Lower lobe of right lung (tissue), 2 donors: ENCODE measurements around the gene SLC1A4. TPM values are rescaled to one million over a fixed set of nuclear protein-coding genes. Genes with fewer than 3 reads are reported as not detected.

ENCODE experiments used
- ATAC-seq, 2 donors: fragments of 200-7000 bp; cut with Tn5 transposase; one replicate each; pipeline ENCODE4 v1.9.1; 2020 to 2022; ENCODE audit warnings: mild to moderate bottlenecking in 2 of 2, moderate library complexity in 2 of 2
- DNase-seq: peaks from one replicate; pipeline ENCODE4 v3.0.0-alpha.2; 2020
- H3K27ac ChIP-seq: fragments of 200-600 bp; one replicate; pipeline ENCODE4 v1.8.0; 2022
- H3K27me3 ChIP-seq: fragments of 200-600 bp; one replicate; pipeline ENCODE4 v1.8.0; 2022; ENCODE audit warnings: low read depth
- H3K36me3 ChIP-seq: fragments of 200-600 bp; one replicate; pipeline ENCODE4 v1.8.0; 2022; ENCODE audit warnings: mild to moderate bottlenecking
- H3K4me1 ChIP-seq: fragments of 200-600 bp; one replicate; pipeline ENCODE4 v1.8.0; 2022
- H3K4me3 ChIP-seq: fragments of 200-600 bp; one replicate; pipeline ENCODE4 v1.8.0; 2022; ENCODE audit warnings: mild to moderate bottlenecking
- H3K9me3 ChIP-seq: fragments of 200-600 bp; one replicate; pipeline ENCODE4 v1.8.0; 2022
- intact Hi-C: fragments of 100-400 bp; cut with DNase I; formaldehyde crosslinking; loops from one replicate; pipeline ENCODE4 v1.11.0; 2022
- total RNA-seq: library from RNA; stranded (reverse); fragmentation: NEBNext Ultra II Directional; extraction: Animal tissue kit (Norgen Biotek cat#: 25700); gene quantifications from one replicate; pipeline ENCODE4 v1.2.1, GENCODE V29; 2021
- TF ChIP-seq, protein P1 (sequence below): fragments of 200-600 bp; IDR thresholded peaks from one replicate; pipeline ENCODE4 v1.8.0; 2022; ENCODE audit warnings: antibody characterized with exemption, mild to moderate bottlenecking
- donor health status: DM: no; HTN: yes; CAD: no; lungs with severe emphysema.

The SLC1A4 gene
- total RNA-seq, 1 donor from 2014 or later = 9.7 TPM

DNA sequence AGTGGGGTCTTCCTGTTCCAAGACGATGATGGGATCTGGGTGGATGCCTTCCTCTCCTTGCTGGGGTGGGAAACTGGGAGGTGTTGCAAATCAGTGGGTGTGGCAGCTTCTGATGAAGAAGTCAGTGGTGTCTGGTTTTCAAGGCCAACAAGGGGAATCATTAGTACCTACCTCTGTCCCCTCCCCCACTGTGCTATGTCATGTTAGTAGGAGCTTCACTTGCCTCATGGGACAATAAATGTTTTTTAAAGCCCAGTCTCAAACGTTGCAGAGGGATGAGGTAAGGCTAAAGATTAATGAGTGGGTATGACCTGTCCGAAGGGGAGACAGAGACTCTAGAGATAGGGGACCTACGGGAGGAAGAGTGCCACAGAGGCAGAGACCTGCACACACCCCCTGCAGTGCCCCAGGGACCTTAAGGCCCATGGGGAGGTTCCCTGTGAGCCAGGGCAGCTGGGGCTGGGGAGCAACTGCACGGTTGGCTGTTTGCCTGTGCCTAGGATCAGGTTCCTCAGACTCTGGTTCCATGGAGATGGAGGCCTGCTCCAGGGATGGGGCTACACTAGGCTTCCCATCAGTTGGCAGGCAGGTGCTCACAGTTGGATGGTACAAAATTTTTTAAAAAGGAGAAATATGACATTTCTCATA lies 37.8 kb upstream of the SLC1A4 start:
- no peaks in the 10 kb centered on the region for H3K9me3 ChIP-seq
- H3K4me1 ChIP-seq = peaks cover 2% of the 10 kb centered on the region
- H3K36me3 ChIP-seq = no peaks in the 10 kb centered on the region
- H3K27me3 ChIP-seq = no peaks in the 10 kb centered on the region
- no peak overlapping the region for H3K27ac ChIP-seq
- ATAC-seq (no peak), DNase-seq (no peak)
- TF ChIP-seq, protein P1, sequence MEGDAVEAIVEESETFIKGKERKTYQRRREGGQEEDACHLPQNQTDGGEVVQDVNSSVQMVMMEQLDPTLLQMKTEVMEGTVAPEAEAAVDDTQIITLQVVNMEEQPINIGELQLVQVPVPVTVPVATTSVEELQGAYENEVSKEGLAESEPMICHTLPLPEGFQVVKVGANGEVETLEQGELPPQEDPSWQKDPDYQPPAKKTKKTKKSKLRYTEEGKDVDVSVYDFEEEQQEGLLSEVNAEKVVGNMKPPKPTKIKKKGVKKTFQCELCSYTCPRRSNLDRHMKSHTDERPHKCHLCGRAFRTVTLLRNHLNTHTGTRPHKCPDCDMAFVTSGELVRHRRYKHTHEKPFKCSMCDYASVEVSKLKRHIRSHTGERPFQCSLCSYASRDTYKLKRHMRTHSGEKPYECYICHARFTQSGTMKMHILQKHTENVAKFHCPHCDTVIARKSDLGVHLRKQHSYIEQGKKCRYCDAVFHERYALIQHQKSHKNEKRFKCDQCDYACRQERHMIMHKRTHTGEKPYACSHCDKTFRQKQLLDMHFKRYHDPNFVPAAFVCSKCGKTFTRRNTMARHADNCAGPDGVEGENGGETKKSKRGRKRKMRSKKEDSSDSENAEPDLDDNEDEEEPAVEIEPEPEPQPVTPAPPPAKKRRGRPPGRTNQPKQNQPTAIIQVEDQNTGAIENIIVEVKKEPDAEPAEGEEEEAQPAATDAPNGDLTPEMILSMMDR = no peak
- intact Hi-C loops = no loop called here
- H3K4me3 ChIP-seq = no peak overlapping the region

DNA sequence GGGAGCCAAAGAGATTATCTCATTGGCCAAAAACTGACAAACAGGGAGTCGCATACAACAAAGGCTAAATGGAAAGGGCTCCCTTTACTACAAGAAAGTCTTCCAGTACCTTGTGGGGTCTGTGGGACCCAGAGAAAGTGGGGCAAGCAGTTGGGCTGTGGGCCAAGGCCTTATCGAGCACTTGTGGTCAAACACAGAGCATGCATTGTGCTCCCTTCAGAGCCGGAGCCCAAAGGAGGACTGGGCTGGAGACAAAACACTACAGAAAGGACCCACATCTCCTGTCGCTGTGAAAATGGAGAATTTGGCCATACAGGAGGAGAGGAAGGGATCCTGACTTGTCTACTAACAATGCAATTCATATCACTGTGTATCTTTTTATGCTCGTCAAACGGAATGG lies 37.1 kb upstream of the SLC1A4 start:
- DNase-seq (no peak), ATAC-seq (no peak)
- intact Hi-C loops = no loop called here
- Histone ChIP-seq H3K36me3 (no peaks in the 10 kb centered on the region), H3K9me3 (no peaks in the 10 kb centered on the region), H3K4me3 (no peak overlapping the region), H3K4me1 (no peaks in the 10 kb centered on the region), H3K27ac (no peak overlapping the region), H3K27me3 (no peaks in the 10 kb centered on the region)
- TF ChIP-seq, protein P1 = no peak

DNA sequence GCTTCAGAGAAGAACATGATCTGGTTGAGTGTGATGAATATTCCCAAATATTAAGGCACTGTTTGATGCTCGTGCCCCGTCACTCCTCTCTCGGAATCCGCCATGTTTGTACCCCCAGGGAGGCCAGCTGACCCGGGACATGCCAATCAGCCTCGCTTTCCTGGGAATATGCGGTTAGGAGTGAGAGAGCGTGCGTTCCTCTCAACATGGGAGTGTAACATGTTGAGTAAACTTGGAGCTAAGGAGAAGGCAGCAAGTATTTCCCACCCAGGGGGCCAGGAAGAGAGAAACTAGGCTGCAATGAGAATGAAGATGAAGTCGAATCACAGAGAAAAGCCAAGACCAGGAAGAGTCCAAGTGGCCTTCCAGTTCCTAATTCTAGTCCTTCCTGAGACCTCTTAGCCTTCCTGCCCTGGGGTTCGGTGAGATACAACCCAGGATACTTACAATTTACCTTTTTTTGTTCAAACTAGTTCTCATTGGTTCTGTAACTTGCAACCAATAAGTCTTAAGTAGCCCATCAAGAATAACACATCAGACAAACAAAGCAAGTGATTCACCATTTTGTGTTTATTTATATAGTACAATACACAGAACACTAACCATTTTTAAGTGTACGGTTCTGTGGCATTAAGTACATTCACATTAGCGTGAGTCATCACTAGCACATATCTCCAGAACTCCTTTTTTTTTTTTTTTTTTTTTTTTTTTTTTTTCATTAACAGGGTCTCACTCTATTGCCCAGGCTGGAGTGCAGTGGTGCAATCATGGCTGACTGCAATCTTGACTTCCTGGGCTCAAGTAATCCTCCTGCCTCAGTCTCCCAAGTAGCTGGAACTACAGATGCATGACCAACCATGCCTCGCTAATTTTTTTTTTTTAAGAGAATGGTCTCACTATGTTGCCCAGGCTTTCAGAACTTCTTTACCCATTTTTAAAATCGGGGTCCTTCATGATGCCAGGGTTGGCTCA lies 36.4 kb upstream of the SLC1A4 start:
- Histone ChIP-seq H3K27me3 (no peaks in the 10 kb centered on the region), H3K4me1 (no peaks in the 10 kb centered on the region), H3K36me3 (no peaks in the 10 kb centered on the region), H3K27ac (no peak overlapping the region), H3K4me3 (no peak overlapping the region), H3K9me3 (no peaks in the 10 kb centered on the region)
- no peak for DNase-seq
- TF ChIP-seq, protein P1 = no peak
- intact Hi-C loops = no loop called here
- no peak for ATAC-seq

DNA sequence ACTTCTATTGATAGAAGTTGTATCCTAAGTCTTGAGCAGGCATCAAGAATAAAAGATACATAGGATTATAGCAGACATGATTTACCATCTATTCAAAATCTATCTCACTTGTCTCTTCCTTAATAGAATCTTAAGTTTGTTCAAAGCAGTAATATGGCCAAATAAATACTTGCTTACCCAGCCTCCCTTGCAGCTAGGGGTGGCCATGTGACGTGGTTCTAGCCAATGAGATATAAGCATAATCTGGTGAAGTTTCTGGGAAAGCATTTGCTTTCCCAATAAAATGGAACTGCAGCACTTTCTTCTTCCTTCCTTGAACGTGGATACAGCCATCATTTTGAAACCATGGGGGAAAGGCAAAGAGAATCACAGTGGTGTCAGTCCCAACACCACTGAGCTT lies 33.7 kb upstream of the SLC1A4 start:
- no peaks in the 10 kb centered on the region for H3K9me3 ChIP-seq
- no peak for ATAC-seq
- H3K27ac ChIP-seq = no peak overlapping the region
- H3K36me3 ChIP-seq = no peaks in the 10 kb centered on the region
- no peak for DNase-seq
- TF ChIP-seq, protein P1 = no peak
- no peak overlapping the region for H3K4me3 ChIP-seq
- no peaks in the 10 kb centered on the region for H3K27me3 ChIP-seq
- intact Hi-C loops = no loop called here
- H3K4me1 ChIP-seq = no peaks in the 10 kb centered on the region

DNA sequence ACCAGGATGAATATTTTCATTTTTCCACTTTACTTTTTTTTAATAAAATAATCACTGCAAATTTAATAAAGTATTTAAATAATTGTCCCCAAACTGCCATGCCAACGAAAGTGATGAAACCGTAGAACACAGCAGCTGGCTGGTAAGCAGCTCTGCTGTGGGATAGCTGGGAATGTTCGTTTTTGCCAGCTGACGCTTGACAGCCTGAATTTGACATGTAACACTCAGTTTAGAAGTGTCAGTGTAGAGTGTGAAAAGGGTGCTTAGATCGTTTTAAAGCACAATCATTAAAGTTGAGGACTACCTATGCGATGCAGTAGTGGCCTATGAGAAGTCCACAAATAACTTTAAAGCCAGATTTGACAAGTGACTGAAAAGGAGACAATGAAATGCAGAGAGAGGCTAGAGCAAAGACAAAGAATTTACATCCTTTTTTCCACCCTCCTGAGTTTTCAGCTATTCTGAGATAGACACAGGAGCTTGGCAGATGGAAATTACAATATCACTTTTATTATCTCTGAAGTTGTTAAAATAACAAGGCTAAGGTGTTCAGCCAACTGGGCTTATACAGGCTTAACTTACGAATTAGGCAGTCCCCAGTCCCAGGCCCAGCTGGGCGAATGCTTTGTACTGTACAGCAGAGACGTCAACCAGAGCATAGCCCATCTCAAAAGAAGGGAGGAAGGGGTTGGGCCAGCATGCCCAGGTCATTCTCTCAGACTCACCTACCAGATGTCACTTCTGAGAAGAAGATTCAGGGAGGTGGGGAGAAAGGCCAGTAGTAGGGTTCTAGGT lies 31.9 kb upstream of the SLC1A4 start:
- Histone ChIP-seq H3K36me3 (no peaks in the 10 kb centered on the region), H3K4me1 (no peaks in the 10 kb centered on the region), H3K27ac (no peak overlapping the region), H3K27me3 (no peaks in the 10 kb centered on the region), H3K4me3 (no peak overlapping the region), H3K9me3 (no peaks in the 10 kb centered on the region)
- DNase-seq = no peak
- ATAC-seq = no peak
- intact Hi-C loops = no loop called here
- TF ChIP-seq, protein P1 = no peak
